ENCODE results near the gene LCOR. TPM values are rescaled to one million over a fixed set of nuclear protein-coding genes. Genes with fewer than 3 reads are reported as not detected.

Gene LCOR
- total RNA-seq, 3 donors from 2014 or later: 19.4 to 53.6 (median 35.7) TPM

DNA sequence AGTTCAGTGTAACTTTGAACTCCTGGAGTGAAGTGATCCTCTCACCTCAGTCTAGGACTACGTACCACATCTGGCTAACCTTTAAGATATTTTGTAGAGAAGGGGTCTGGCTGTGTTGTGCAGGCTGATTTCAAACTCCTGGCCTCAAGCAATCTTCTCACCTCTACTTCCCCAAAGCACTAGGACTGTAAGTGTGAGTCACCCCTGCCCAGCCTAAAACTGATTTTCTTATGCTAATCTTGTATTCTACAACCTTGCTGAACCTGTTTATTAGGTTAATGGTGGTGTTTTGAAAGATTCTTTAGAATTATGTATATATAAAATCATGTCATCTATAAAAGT is 58.0 kb downstream of the LCOR start:
- no peak overlapping the region for H3K27ac ChIP-seq
- no peak for DNase-seq (ENCODE audit: low spot score in 2 of 2)
- H3K36me3 ChIP-seq: no peaks in the 10 kb centered on the region
- H3K27me3 ChIP-seq: no peaks in the 10 kb centered on the region
- H3K9me3 ChIP-seq: peaks cover 0 to 12% of the 10 kb centered on the region in 2 donors
- no peaks in the 10 kb centered on the region for H3K4me1 ChIP-seq
- intact Hi-C loops (cut with DNase I; ENCODE audit: low total_unique reads): no loop called here
- H3K4me3 ChIP-seq: no peak overlapping the region
- TF ChIP-seq, protein P1, sequence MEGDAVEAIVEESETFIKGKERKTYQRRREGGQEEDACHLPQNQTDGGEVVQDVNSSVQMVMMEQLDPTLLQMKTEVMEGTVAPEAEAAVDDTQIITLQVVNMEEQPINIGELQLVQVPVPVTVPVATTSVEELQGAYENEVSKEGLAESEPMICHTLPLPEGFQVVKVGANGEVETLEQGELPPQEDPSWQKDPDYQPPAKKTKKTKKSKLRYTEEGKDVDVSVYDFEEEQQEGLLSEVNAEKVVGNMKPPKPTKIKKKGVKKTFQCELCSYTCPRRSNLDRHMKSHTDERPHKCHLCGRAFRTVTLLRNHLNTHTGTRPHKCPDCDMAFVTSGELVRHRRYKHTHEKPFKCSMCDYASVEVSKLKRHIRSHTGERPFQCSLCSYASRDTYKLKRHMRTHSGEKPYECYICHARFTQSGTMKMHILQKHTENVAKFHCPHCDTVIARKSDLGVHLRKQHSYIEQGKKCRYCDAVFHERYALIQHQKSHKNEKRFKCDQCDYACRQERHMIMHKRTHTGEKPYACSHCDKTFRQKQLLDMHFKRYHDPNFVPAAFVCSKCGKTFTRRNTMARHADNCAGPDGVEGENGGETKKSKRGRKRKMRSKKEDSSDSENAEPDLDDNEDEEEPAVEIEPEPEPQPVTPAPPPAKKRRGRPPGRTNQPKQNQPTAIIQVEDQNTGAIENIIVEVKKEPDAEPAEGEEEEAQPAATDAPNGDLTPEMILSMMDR (IDR thresholded peaks at IDR 0.05): no peak
- no peak for TF ChIP-seq POLR2A (IDR thresholded peaks at IDR 0.05)
- no peak for TF ChIP-seq POLR2AphosphoS5 (IDR thresholded peaks at IDR 0.05)

GRCh38 chr10:96890580-96890979 is 58.5 kb downstream of the LCOR start:
- intact Hi-C loops (cut with DNase I; ENCODE audit: low total_unique reads): no loop called here

GRCh38 chr10:96891840-96892239 is 59.7 kb downstream of the LCOR start:
- no peaks in the 10 kb centered on the region for H3K27me3 ChIP-seq
- no peak overlapping the region for H3K27ac ChIP-seq
- peaks cover 0 to 12% of the 10 kb centered on the region in 2 donors for H3K9me3 ChIP-seq
- H3K36me3 ChIP-seq: no peaks in the 10 kb centered on the region
- TF ChIP-seq, protein P1 (IDR thresholded peaks at IDR 0.05): no peak
- TF ChIP-seq POLR2A (IDR thresholded peaks at IDR 0.05): no peak
- no peak for TF ChIP-seq POLR2AphosphoS5 (IDR thresholded peaks at IDR 0.05)
- no peak for DNase-seq (ENCODE audit: low spot score in 2 of 2)
- H3K4me1 ChIP-seq: no peaks in the 10 kb centered on the region
- intact Hi-C loops (cut with DNase I; ENCODE audit: low total_unique reads): no loop called here
- H3K4me3 ChIP-seq: no peak overlapping the region

More at GRCh38 chr10:96890580-96890979, 58.5 kb downstream of the LCOR start:
- TF ChIP-seq POLR2A (IDR thresholded peaks at IDR 0.05): no peak
- no peak for TF ChIP-seq POLR2AphosphoS5 (IDR thresholded peaks at IDR 0.05)
- TF ChIP-seq, protein P1 (IDR thresholded peaks at IDR 0.05): no peak
- Histone ChIP-seq H3K36me3 (no peaks in the 10 kb centered on the region), H3K27ac (no peak overlapping the region), H3K4me3 (no peak overlapping the region), H3K27me3 (no peaks in the 10 kb centered on the region), H3K9me3 (peaks cover 0 to 12% of the 10 kb centered on the region in 2 donors), H3K4me1 (no peaks in the 10 kb centered on the region)
- no peak for DNase-seq (ENCODE audit: low spot score in 2 of 2)

DNA sequence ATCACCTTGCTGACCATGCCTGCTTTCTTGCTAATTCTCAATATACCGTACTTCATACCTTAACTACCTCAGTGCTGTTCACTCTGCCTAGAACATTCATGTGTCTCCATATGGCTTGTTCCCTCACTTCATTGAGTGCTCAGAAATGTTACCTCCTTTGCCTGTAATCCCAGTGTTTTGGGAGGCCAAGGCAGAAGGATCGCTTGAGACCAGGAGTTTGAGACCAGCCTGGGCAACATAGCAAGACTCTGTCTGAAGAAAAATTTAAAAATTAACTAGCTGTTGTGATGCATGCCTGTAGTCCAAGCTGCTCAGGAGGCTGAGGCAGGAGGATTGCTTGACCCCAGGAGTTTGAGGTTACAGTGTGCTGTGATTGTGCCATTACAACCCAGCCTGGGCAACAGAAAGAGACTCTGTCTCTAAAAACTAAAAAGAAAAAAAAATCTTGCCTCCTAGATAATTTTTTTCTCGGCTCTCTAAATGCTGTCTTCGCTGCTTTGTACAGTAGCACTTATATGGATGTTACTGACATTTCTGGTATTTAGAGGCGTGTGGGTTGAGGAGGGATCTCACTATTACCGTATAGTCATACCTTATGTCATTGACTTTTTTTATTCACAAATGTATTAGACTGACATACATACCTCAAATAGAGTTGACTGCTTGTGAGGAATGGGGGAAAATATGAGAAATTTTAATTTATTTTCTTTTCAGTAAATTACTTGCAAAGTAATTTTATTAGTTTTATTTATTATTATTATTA is 63.7 kb downstream of the LCOR start:
- Histone ChIP-seq H3K27ac (no peak overlapping the region), H3K4me3 (no peak overlapping the region), H3K9me3 (peaks cover 0 to 12% of the 10 kb centered on the region in 2 donors), H3K4me1 (peaks cover 0 to 4% of the 10 kb centered on the region in 2 donors), H3K36me3 (no peaks in the 10 kb centered on the region), H3K27me3 (no peaks in the 10 kb centered on the region)
- intact Hi-C loops (cut with DNase I; ENCODE audit: low total_unique reads): no loop called here
- DNase-seq (ENCODE audit: low spot score in 2 of 2): no peak
- no peak for TF ChIP-seq POLR2A (IDR thresholded peaks at IDR 0.05)

DNA sequence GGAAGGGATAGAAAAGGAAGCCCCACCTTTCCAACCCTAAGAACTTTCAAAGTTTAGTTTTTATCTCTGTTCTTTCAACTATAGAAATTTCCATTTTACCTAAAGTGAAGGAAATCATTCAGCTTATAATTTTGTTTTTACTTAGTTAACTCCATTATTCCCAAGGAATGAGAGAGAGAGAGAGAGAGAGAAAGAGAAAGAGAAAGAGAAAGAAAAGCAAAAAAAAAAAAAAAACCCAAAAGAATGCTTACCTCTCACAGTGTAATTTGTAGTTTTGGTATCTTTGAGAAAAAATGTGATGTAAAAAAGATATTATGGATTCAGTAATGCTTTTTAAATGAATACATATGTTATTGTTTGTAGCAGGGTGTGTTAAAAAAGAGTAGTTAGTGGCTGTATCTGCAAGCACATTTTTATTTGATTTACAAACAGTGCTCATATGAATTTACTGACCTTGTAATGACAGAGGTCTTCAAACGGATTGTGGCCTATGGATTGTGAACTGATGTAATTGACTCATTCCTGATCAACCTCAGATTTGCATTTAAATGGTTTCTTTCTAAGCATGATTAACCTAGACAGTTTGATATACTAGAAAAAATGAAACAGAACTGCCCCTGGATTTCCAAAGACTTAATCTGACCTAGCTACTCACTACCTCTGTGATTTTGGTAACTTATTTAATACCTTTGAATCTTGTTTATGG is 64.9 kb downstream of the LCOR start:
- Histone ChIP-seq H3K36me3 (no peaks in the 10 kb centered on the region), H3K27ac (no peak overlapping the region), H3K9me3 (peaks cover 0 to 8% of the 10 kb centered on the region in 2 donors), H3K4me1 (peaks cover 0 to 4% of the 10 kb centered on the region in 2 donors), H3K27me3 (no peaks in the 10 kb centered on the region), H3K4me3 (no peak overlapping the region)
- TF ChIP-seq, protein P1 (IDR thresholded peaks at IDR 0.05): no peak
- no peak for TF ChIP-seq POLR2A (IDR thresholded peaks at IDR 0.05)
- TF ChIP-seq POLR2AphosphoS5 (IDR thresholded peaks at IDR 0.05): no peak
- intact Hi-C loops (cut with DNase I; ENCODE audit: low total_unique reads): no loop called here
- DNase-seq (ENCODE audit: low spot score in 2 of 2): no peak
